Activated T-helper 1 cell treated with anti-CD3 and anti-CD28 coated beads, Interleukin-12 subunit alpha, Interleukin-12 subunit beta, Interleukin-2, Interleukin-4 antibody, amounts not matched to agents 30 ng/mL and 10 ng/mL and 1 ng/mL, durations not matched to agents 14 hours and 24 hours and 36 hours (primary cell): ENCODE data around the gene ZBTB40. TPM values are rescaled to one million over a fixed set of nuclear protein-coding genes. Genes with fewer than 3 reads are reported as not detected.
A peak's percentile ranks its signal among the peaks of the same experiment; 100 is the strongest.

ENCODE experiments used
- DNase-seq: peaks from one replicate; pipeline ENCODE4 v3.0.0; 2021; ENCODE audit warnings: low spot score
- H3K27ac Mint-ChIP-seq: one replicate; pipeline ENCODE4 v1.8.0; 2021; ENCODE audit warnings: mild to moderate bottlenecking, mixed read lengths
- H3K27me3 Mint-ChIP-seq: one replicate; pipeline ENCODE4 v1.8.0; 2022; ENCODE audit warnings: mild to moderate bottlenecking, moderate library complexity, mixed read lengths; ENCODE audit not compliant: insufficient read depth
- H3K36me3 Mint-ChIP-seq: one replicate; pipeline ENCODE4 v1.8.0; 2021; ENCODE audit warnings: low read depth, mixed read lengths
- H3K4me1 Mint-ChIP-seq: one replicate; pipeline ENCODE4 v1.8.0; 2021; ENCODE audit warnings: low read depth, mixed read lengths
- H3K4me3 Mint-ChIP-seq: one replicate; pipeline ENCODE4 v1.8.0; 2021; ENCODE audit warnings: mild to moderate bottlenecking, moderate library complexity, mixed read lengths
- H3K9me3 Mint-ChIP-seq: one replicate; pipeline ENCODE4 v1.8.0; 2021; ENCODE audit warnings: mixed read lengths
- intact Hi-C: fragments of 100-400 bp; cut with micrococcal nuclease; formaldehyde crosslinking; loops from one replicate; pipeline ENCODE4 v1.15.1; 2024
- total RNA-seq: library from RNA; stranded (reverse); gene quantifications from 2 replicates; pipeline ENCODE4 v1.2.3, GENCODE V29; 2022

ZBTB40 gene
- total RNA-seq, result 19.5 and 20.0 TPM in 2 replicates

DNA sequence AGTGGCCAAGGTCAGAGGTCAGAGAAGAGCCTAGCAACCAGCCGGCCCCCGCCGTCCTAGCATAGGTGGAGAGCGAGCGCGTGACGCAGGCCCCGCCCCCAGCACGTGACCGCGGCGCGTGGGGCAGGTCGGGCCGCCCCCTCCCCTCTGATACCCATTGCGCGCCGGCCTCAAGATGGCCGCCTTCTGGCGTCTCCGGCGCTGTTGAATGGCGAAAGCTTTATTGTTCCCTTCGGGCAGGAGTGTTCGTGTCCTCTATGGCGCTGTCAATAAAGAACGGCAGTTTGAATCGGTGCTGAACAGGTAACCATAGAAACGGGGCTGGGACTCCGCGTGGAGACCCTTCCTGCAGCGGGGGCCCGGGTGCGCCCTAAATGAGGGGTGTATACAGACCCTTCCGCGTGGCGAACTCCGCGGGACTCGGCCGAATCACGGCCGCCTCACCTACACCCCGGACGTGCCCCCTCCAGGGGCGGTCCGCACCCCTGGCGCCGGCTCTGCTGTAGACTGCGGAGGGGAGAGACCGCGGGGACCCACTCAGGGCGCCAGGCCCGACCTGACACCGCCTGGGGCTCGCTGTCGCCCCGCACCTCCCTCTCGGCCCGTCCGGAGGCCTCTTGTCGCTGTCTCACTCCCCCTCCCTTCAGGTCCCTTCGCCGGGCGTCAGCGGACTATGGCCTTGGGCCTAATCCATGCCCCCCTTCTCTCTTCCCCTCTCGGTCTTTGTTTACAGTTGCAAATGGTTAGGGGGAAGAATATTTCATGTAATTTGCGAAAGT is at the start of gene ZBTB40:
Gene ZBTB40 (plus strand): TSS at position 150 of the 779 bp plus-strand sequence. CDS start 38,098 bp downstream, outside the sequence.
- H3K4me3 Mint-ChIP-seq, result peak within 1 kb of the TSS; percentile 96

DNA sequence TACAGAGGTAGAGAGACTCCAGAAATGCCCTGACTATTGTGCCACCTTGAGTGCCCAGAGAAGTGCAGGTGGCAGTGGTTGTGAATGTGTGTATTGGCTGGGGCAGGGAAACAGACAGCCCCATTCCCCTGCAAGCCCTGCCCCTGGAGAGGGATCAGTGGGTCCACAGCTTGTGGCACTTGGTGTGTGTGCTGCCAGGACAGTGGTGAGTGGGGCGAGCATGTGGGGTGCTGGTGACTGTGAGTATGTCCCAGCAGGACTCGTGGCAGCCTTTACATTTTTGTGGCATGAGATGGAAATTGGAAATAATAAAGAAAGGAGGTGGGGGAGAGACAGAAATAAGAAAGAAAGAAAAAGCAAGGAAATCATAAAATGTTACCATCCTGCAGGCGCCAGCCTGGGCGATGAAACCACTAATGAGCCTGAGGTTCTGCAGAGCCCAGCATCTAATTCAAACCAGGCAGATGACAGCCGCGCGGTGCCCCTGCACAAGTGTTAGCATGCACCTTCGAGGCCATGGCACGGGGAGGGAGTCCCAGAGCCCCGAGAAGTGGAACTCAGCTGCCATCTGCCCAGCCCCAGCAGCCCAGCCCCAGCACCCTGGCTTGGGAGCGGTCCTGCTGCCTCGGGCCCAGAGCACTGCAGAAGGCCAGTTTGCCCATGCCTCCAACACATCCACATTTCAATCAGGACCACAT is 49.1 kb upstream of the ZBTB40 start:
- no peak overlapping the region for H3K27ac Mint-ChIP-seq
- intact Hi-C loops, result no loop called here
- H3K27me3 Mint-ChIP-seq, result peaks cover 38% of the 10 kb centered on the region
- H3K4me3 Mint-ChIP-seq, result no peak overlapping the region
- DNase-seq, result no peak
- H3K4me1 Mint-ChIP-seq, result no peaks in the 10 kb centered on the region
- H3K9me3 Mint-ChIP-seq, result no peaks in the 10 kb centered on the region
- no peaks in the 10 kb centered on the region for H3K36me3 Mint-ChIP-seq

More for the DNA sequence above, at the start of gene ZBTB40:
- DNase-seq, result peak; percentile 92
- Mint-ChIP-seq H3K9me3 (no peaks in the 10 kb centered on the region), H3K4me1 (peaks cover 23% of the 10 kb centered on the region), H3K27ac (peak within 1 kb of the TSS; percentile 95), H3K27me3 (peaks cover 2% of the 10 kb centered on the region), H3K36me3 (peaks cover 11% of the 10 kb centered on the region)
- intact Hi-C loops, result loop anchor here (1.0 to 10.0 kb wide), 5 partner anchors 24 to 1787 kb away; partner anchors contain the start of genes CDC42, DDOST and GALE

DNA sequence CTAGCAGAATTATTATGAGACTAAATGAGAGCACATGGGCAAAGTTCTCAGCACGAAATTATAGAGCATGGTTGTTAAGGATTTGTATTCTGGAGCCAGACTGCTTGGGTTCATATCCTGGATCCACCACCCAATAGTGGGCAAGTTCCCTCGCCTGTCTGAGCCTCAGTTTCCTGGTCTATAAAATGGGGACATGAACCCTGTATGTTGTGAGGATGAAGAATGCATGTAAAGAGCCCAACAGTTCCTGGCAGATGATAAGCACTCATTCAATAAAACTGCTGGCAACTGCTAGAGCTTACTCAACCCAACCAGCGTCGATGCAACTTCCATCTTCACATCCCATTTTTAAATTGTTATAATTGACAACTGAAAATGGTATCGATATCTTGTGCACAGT is 47.2 kb upstream of the ZBTB40 start:
- Mint-ChIP-seq H3K4me1 (no peaks in the 10 kb centered on the region), H3K4me3 (no peak overlapping the region), H3K27ac (no peak overlapping the region), H3K9me3 (no peaks in the 10 kb centered on the region), H3K36me3 (no peaks in the 10 kb centered on the region), H3K27me3 (peaks cover 27% of the 10 kb centered on the region)
- DNase-seq, result no peak
- intact Hi-C loops, result no loop called here

GRCh38 chr1:22406722-22407495 is 44.7 kb upstream of the ZBTB40 start:
- intact Hi-C loops, result no loop called here
- H3K27me3 Mint-ChIP-seq, result peaks cover 14% of the 10 kb centered on the region
- H3K36me3 Mint-ChIP-seq, result no peaks in the 10 kb centered on the region
- no peaks in the 10 kb centered on the region for H3K4me1 Mint-ChIP-seq
- no peak for DNase-seq
- H3K4me3 Mint-ChIP-seq, result no peak overlapping the region
- H3K27ac Mint-ChIP-seq, result no peak overlapping the region
- H3K9me3 Mint-ChIP-seq, result no peaks in the 10 kb centered on the region

- Mint-ChIP-seq H3K9me3 (no peaks in the 10 kb centered on the region), H3K4me3 (no peak overlapping the region), H3K4me1 (no peaks in the 10 kb centered on the region), H3K27me3 (peaks cover 9% of the 10 kb centered on the region), H3K27ac (no peak overlapping the region), H3K36me3 (no peaks in the 10 kb centered on the region)
- intact Hi-C loops, result no loop called here
- DNase-seq, result no peak
These were observed 43.4 kb upstream of the ZBTB40 start for GRCh38 chr1:22408230-22408629.

GRCh38 chr1:22410401-22410800 is 41.2 kb upstream of the ZBTB40 start:
- H3K4me3 Mint-ChIP-seq, result no peak overlapping the region
- no peaks in the 10 kb centered on the region for H3K9me3 Mint-ChIP-seq
- H3K4me1 Mint-ChIP-seq, result no peaks in the 10 kb centered on the region
- H3K27me3 Mint-ChIP-seq, result no peaks in the 10 kb centered on the region
- intact Hi-C loops, result no loop called here
- no peak overlapping the region for H3K27ac Mint-ChIP-seq
- no peaks in the 10 kb centered on the region for H3K36me3 Mint-ChIP-seq
- DNase-seq, result no peak

GRCh38 chr1:22410928-22411495 is 40.6 kb upstream of the ZBTB40 start:
- no peaks in the 10 kb centered on the region for H3K36me3 Mint-ChIP-seq
- intact Hi-C loops, result no loop called here
- H3K4me1 Mint-ChIP-seq, result no peaks in the 10 kb centered on the region
- H3K4me3 Mint-ChIP-seq, result no peak overlapping the region
- no peak for DNase-seq
- no peaks in the 10 kb centered on the region for H3K9me3 Mint-ChIP-seq
- H3K27ac Mint-ChIP-seq, result no peak overlapping the region
- no peaks in the 10 kb centered on the region for H3K27me3 Mint-ChIP-seq

DNA sequence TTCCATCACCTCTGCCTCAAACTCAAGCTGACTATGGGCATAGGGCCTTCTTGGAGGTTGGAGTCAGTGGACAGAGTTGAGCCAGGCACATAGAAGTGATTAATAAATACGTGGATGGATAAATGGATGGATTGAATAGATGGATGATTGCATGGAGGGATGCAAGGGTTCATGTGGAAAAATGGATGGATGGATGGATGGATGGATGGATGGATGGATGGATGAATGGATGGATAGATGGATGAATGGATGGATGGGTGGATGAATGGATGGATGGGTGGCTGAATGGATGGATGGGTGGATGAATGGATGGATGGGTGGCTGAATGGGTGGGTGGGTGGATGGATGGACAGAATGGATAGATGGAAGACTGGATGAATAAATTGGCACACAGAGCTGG is 40.1 kb upstream of the ZBTB40 start:
- DNase-seq, result no peak
- Mint-ChIP-seq H3K9me3 (no peaks in the 10 kb centered on the region), H3K4me3 (no peak overlapping the region), H3K4me1 (no peaks in the 10 kb centered on the region), H3K27me3 (no peaks in the 10 kb centered on the region), H3K27ac (no peak overlapping the region), H3K36me3 (no peaks in the 10 kb centered on the region)
- intact Hi-C loops, result no loop called here

GRCh38 chr1:22412932-22413727 is 38.5 kb upstream of the ZBTB40 start:
- no peaks in the 10 kb centered on the region for H3K9me3 Mint-ChIP-seq
- H3K4me1 Mint-ChIP-seq, result no peaks in the 10 kb centered on the region
- no peak overlapping the region for H3K4me3 Mint-ChIP-seq
- no peak overlapping the region for H3K27ac Mint-ChIP-seq
- peaks cover 2% of the 10 kb centered on the region for H3K27me3 Mint-ChIP-seq
- intact Hi-C loops, result no loop called here
- no peak for DNase-seq
- H3K36me3 Mint-ChIP-seq, result no peaks in the 10 kb centered on the region

- Mint-ChIP-seq H3K4me3 (no peak overlapping the region), H3K4me1 (no peaks in the 10 kb centered on the region), H3K27me3 (peaks cover 8% of the 10 kb centered on the region), H3K27ac (no peak overlapping the region), H3K9me3 (no peaks in the 10 kb centered on the region), H3K36me3 (no peaks in the 10 kb centered on the region)
- DNase-seq, result no peak
- intact Hi-C loops, result no loop called here
These were observed 37.9 kb upstream of the ZBTB40 start for GRCh38 chr1:22413799-22414198.

- Mint-ChIP-seq H3K27me3 (peaks cover 12% of the 10 kb centered on the region), H3K27ac (no peak overlapping the region), H3K36me3 (no peaks in the 10 kb centered on the region), H3K4me1 (no peaks in the 10 kb centered on the region), H3K9me3 (no peaks in the 10 kb centered on the region), H3K4me3 (no peak overlapping the region)
- intact Hi-C loops, result no loop called here
- DNase-seq, result no peak
These were observed 37.4 kb upstream of the ZBTB40 start for GRCh38 chr1:22414244-22414751.

GRCh38 chr1:22415489-22415888 is 36.2 kb upstream of the ZBTB40 start:
- H3K27me3 Mint-ChIP-seq, result peaks cover 23% of the 10 kb centered on the region
- H3K9me3 Mint-ChIP-seq, result no peaks in the 10 kb centered on the region
- no peak overlapping the region for H3K27ac Mint-ChIP-seq
- no peaks in the 10 kb centered on the region for H3K4me1 Mint-ChIP-seq
- H3K36me3 Mint-ChIP-seq, result no peaks in the 10 kb centered on the region
- intact Hi-C loops, result no loop called here
- no peak for DNase-seq
- no peak overlapping the region for H3K4me3 Mint-ChIP-seq
